Chondrocyte (in vitro differentiated cells): Measurements from ENCODE around the gene TGM1. TPM values are rescaled to one million over a fixed set of nuclear protein-coding genes. Genes with fewer than 3 reads are reported as not detected.

ENCODE experiments used
- DNase-seq: peaks from one replicate; pipeline ENCODE4 v3.0.0; 2021; ENCODE audit warnings: mixed read lengths, low spot score
- H3K27ac Mint-ChIP-seq: one replicate; pipeline ENCODE4 v1.8.0; 2021; ENCODE audit warnings: mild to moderate bottlenecking, moderate library complexity, mixed read lengths; ENCODE audit not compliant: unreplicated experiment
- H3K27me3 Mint-ChIP-seq: 2 replicates; pipeline ENCODE4 v1.8.0; 2021; ENCODE audit warnings: low read depth, mixed read lengths
- H3K36me3 Mint-ChIP-seq: 2 replicates; pipeline ENCODE4 v1.8.0; 2021; ENCODE audit warnings: low read depth, mixed read lengths
- H3K4me1 Mint-ChIP-seq: 2 replicates; pipeline ENCODE4 v1.8.0; 2021; ENCODE audit warnings: low read depth, mild to moderate bottlenecking, mixed read lengths
- H3K4me3 Mint-ChIP-seq: one replicate; pipeline ENCODE4 v1.8.0; 2021; ENCODE audit warnings: mild to moderate bottlenecking, moderate library complexity, mixed read lengths; ENCODE audit not compliant: unreplicated experiment
- H3K9me3 Mint-ChIP-seq: 2 replicates; pipeline ENCODE4 v1.8.0; 2021; ENCODE audit warnings: low read depth, mixed read lengths
- CTCF ChIP-seq: fragments of 200-600 bp; sonication (generic); IDR thresholded peaks from 2 replicates; pipeline ENCODE4 v1.5.0; 2021; ENCODE audit warnings: antibody characterized with exemption, mild to moderate bottlenecking, moderate library complexity
- total RNA-seq: library from RNA; stranded (reverse); gene quantifications from 3 replicates; pipeline ENCODE4 v1.2.1, GENCODE V29; 2021

Gene TGM1
- total RNA-seq, 1 donor from 2014 or later = 3.3 TPM

- Mint-ChIP-seq H3K9me3 (no peaks in the 10 kb centered on the region), H3K27me3 (no peaks in the 10 kb centered on the region), H3K27ac (no peak overlapping the region), H3K4me1 (peaks cover 23% of the 10 kb centered on the region), H3K4me3 (no peak overlapping the region), H3K36me3 (peaks cover 7% of the 10 kb centered on the region)
- no peak for DNase-seq
- no peak for TF ChIP-seq CTCF
These were observed 1.0 kb downstream of the TGM1 start for GRCh38 chr14:24261969-24262327.

DNA sequence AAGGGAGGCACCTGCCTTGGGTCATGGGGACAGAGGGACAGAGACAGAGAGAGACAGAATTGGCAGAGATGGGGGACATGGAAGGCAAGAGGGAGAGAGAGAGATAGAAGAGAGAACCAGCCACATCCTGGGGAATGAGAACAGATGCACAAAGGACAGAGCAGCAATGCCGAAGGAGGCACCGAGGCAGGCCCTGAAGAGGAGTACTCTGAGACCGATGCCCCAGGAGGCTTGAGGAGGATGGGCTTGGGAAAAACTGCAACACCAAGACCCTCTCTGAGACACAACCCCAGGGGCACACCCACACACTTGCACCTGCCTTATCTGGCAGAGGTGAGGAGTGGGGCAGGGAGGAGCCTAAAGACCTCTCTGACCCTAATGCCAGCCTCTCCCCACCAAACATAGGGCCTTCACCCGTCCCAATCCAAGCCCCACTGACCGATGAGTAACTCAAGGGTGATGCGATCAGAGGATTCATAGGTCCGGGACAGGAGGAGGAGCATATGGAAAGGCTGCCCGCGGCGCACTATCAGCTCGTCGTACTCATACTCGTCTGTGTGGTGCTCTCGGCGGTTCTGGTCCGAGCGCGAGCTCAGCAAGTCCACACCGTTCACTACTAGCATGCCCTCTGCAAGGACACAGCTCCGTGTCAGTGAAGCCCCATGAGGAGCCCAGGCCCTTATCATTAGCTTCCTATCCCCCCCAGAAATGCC is 1.6 kb downstream of the TGM1 start:
- no peaks in the 10 kb centered on the region for H3K27me3 Mint-ChIP-seq
- H3K27ac Mint-ChIP-seq = no peak overlapping the region
- H3K4me3 Mint-ChIP-seq = no peak overlapping the region
- H3K9me3 Mint-ChIP-seq = no peaks in the 10 kb centered on the region
- peaks cover 28% of the 10 kb centered on the region for H3K4me1 Mint-ChIP-seq
- no peak for TF ChIP-seq CTCF
- DNase-seq = no peak
- peaks cover 2% of the 10 kb centered on the region for H3K36me3 Mint-ChIP-seq

GRCh38 chr14:24260780-24261157 is 2.2 kb downstream of the TGM1 start:
- Mint-ChIP-seq H3K27me3 (no peaks in the 10 kb centered on the region), H3K36me3 (no peaks in the 10 kb centered on the region), H3K9me3 (no peaks in the 10 kb centered on the region), H3K4me1 (peaks cover 29% of the 10 kb centered on the region), H3K27ac (no peak overlapping the region), H3K4me3 (no peak overlapping the region)
- DNase-seq = peak; percentile 59
- no peak for TF ChIP-seq CTCF

GRCh38 chr14:24260026-24260779 is 2.8 kb downstream of the TGM1 start:
- no peaks in the 10 kb centered on the region for H3K27me3 Mint-ChIP-seq
- no peak overlapping the region for H3K27ac Mint-ChIP-seq
- TF ChIP-seq CTCF = no peak
- no peaks in the 10 kb centered on the region for H3K36me3 Mint-ChIP-seq
- DNase-seq = peak; percentile 63
- peaks cover 29% of the 10 kb centered on the region for H3K4me1 Mint-ChIP-seq
- H3K9me3 Mint-ChIP-seq = no peaks in the 10 kb centered on the region
- H3K4me3 Mint-ChIP-seq = no peak overlapping the region

- Mint-ChIP-seq H3K27me3 (no peaks in the 10 kb centered on the region), H3K4me3 (no peak overlapping the region), H3K9me3 (no peaks in the 10 kb centered on the region), H3K27ac (peak overlapping the region; percentile 17), H3K4me1 (peaks cover 29% of the 10 kb centered on the region), H3K36me3 (peaks cover 1% of the 10 kb centered on the region)
- peak; percentile 78 for DNase-seq
- TF ChIP-seq CTCF = no peak
These were observed 3.5 kb downstream of the TGM1 start for GRCh38 chr14:24259282-24260025.
